Stimulated activated CD4-positive, alpha-beta T cell treated with anti-CD3 and anti-CD28 coated beads, Interleukin-4, amount 100 ng/mL, for 24 hours (primary cell): ENCODE measurements around the gene GAR1.
"Not testable (repeated sequence)": the region's sequence is repeated elsewhere in the genome, so short reads cannot be mapped to it uniquely, and the experiment has no call there.

Source experiments
- DNase-seq: peaks from one replicate; pipeline ENCODE4 v3.0.0-alpha.2; 2020

GAR1 gene

GRCh38 chr4:109815151-109816081, at the start of gene GAR1:
TSS of gene GAR1 (plus strand) at chr4:109815762. CDS start at chr4:109816165, 403 bp downstream.
- DNase-seq: peak; percentile 90

GRCh38 chr4:109782092-109782491, 33.5 kb upstream of the GAR1 start:
- not testable (repeated sequence) for DNase-seq

- no peak for DNase-seq
Measured at GRCh38 chr4:109786846-109787245, 28.7 kb upstream of the GAR1 start.

- DNase-seq: no peak
Measured at GRCh38 chr4:109787807-109788206, 27.8 kb upstream of the GAR1 start.

- no peak for DNase-seq
Measured at GRCh38 chr4:109795059-109795458, 20.5 kb upstream of the GAR1 start.

GRCh38 chr4:109798866-109799265, 16.7 kb upstream of the GAR1 start:
- DNase-seq: no peak

GRCh38 chr4:109801099-109801789, 14.3 kb upstream of the GAR1 start:
- no peak for DNase-seq

GRCh38 chr4:109801895-109802319, 13.7 kb upstream of the GAR1 start, which contains the start of gene CFI:
TSS of gene CFI (minus strand) at chr4:109801999. CDS start at chr4:109801971, 28 bp downstream.
- DNase-seq: no peak

GRCh38 chr4:109803924-109804571, 11.5 kb upstream of the GAR1 start:
- peak; percentile 9 for DNase-seq

GRCh38 chr4:109809655-109810054, 5.9 kb upstream of the GAR1 start:
- no peak for DNase-seq

GRCh38 chr4:109810552-109811387, 4.8 kb upstream of the GAR1 start:
- DNase-seq: no peak

- no peak for DNase-seq
Measured at GRCh38 chr4:109811707-109812106, 3.9 kb upstream of the GAR1 start.

- peak; percentile 46 for DNase-seq
Measured at GRCh38 chr4:109816082-109816442, 500 bp downstream of the GAR1 start.

- peak; percentile 10 for DNase-seq
Measured at GRCh38 chr4:109816894-109817293, 1.3 kb downstream of the GAR1 start.

GRCh38 chr4:109818268-109818667, 2.7 kb downstream of the GAR1 start:
- DNase-seq: no peak

GRCh38 chr4:109820563-109820962, 5.0 kb downstream of the GAR1 start:
- DNase-seq: no peak

GRCh38 chr4:109821185-109821584, 5.6 kb downstream of the GAR1 start:
- DNase-seq: no peak

GRCh38 chr4:109826719-109827118, 11.2 kb downstream of the GAR1 start:
- no peak for DNase-seq

- no peak for DNase-seq
Measured at GRCh38 chr4:109827672-109828071, 12.1 kb downstream of the GAR1 start, which contains the start of gene RRH. TSS of gene RRH (plus strand) at chr4:109827972. CDS start at chr4:109828028, 56 bp downstream.

- no peak for DNase-seq
Measured at GRCh38 chr4:109833756-109834155, 18.2 kb downstream of the GAR1 start.

- DNase-seq: no peak
Measured at GRCh38 chr4:109836985-109837384, 21.4 kb downstream of the GAR1 start.

GRCh38 chr4:109846395-109847098, 31.0 kb downstream of the GAR1 start:
- DNase-seq: no peak
